CD4-positive, alpha-beta memory T cell (primary cell): ENCODE data around the gene VPS72. TPM values are rescaled to one million over a fixed set of nuclear protein-coding genes. Genes with fewer than 3 reads are reported as not detected.

Source experiments
- CTCF ChIA-PET: fragments of 350-600 bp; sonication (Branson Sonifier 250); formaldehyde crosslinking; loops from one replicate; lab custom pipeline; 2021; ENCODE audit warnings: inconsistent platforms; ENCODE audit not compliant: partially characterized antibody; lab: Charles Lee
- POLR2A ChIA-PET: fragments of 350-600 bp; sonication (Branson Sonifier 250); formaldehyde crosslinking; loops from one replicate; lab custom pipeline; 2021; ENCODE audit not compliant: partially characterized antibody; lab: Charles Lee
- DNase-seq, 5 donors: peaks; one replicate each; pipeline versions ENCODE4 v3.0.0 to v3.0.0-alpha.2; 2020 to 2022; ENCODE audit warnings: mixed read lengths in 1 of 5
- H3K27ac ChIP-seq: one replicate; pipeline ENCODE4 v1.7.0; 2013; ENCODE audit warnings: low read depth, low read length
- H3K27me3 ChIP-seq: 2 replicates; pipeline ENCODE4 v1.7.0; 2013; ENCODE audit warnings: mild to moderate bottlenecking, low read length, moderate library complexity; ENCODE audit not compliant: insufficient read depth
- H3K36me3 ChIP-seq: 2 replicates; pipeline ENCODE4 v1.7.0; 2013; ENCODE audit warnings: mild to moderate bottlenecking, low read length, moderate library complexity; ENCODE audit not compliant: insufficient read depth
- H3K4me1 ChIP-seq: 2 replicates; pipeline ENCODE4 v1.7.0; 2013; ENCODE audit warnings: mild to moderate bottlenecking, low read length, moderate library complexity; ENCODE audit not compliant: insufficient read depth
- H3K4me3 ChIP-seq, 2 donors: one replicate each; pipeline ENCODE4 v1.7.0; 2013; ENCODE audit warnings: low read length in 2 of 2, mild to moderate bottlenecking in 1 of 2
- H3K9me3 ChIP-seq, 2 donors: one replicate each; pipeline ENCODE4 v1.7.0; 2013; ENCODE audit warnings: low read length in 2 of 2, control low read depth in 1 of 2; ENCODE audit not compliant: control insufficient read depth in 1 of 2
- H3K27ac Mint-ChIP-seq, 7 donors: one replicate each; pipeline ENCODE4 v1.8.0; 2020 to 2021; ENCODE audit warnings: mixed read lengths in 7 of 7, mild to moderate bottlenecking in 6 of 7, inconsistent platforms in 3 of 7, moderate library complexity in 3 of 7
- H3K27me3 Mint-ChIP-seq, 2 donors: one replicate each; pipeline ENCODE4 v1.8.0; 2020 to 2021; ENCODE audit warnings: mixed read lengths in 2 of 2
- H3K36me3 Mint-ChIP-seq, 2 donors: one replicate each; pipeline ENCODE4 v1.8.0; 2020 to 2021; ENCODE audit warnings: mixed read lengths in 2 of 2, inconsistent platforms in 1 of 2, mild to moderate bottlenecking in 1 of 2
- H3K4me1 Mint-ChIP-seq, 4 donors: one replicate each; pipeline ENCODE4 v1.8.0; 2020 to 2021; ENCODE audit warnings: mixed read lengths in 4 of 4, mild to moderate bottlenecking in 1 of 4
- H3K4me3 Mint-ChIP-seq, 8 donors: one replicate each; pipeline ENCODE4 v1.8.0; 2020 to 2021; ENCODE audit warnings: mixed read lengths in 8 of 8, mild to moderate bottlenecking in 7 of 8, moderate library complexity in 6 of 8, inconsistent platforms in 3 of 8
- H3K9me3 Mint-ChIP-seq, 8 donors: one replicate each; pipeline ENCODE4 v1.8.0; 2020 to 2021; ENCODE audit warnings: mixed read lengths in 8 of 8, mild to moderate bottlenecking in 5 of 8, inconsistent platforms in 3 of 8, moderate library complexity in 1 of 8
- intact Hi-C: fragments of 100-400 bp; cut with micrococcal nuclease; formaldehyde crosslinking; loops from one replicate; pipeline ENCODE4 v1.15.1; 2023
- polyA plus RNA-seq, 2 donors: library from polyadenylated mRNA; unstranded; fragments of 300-500 nt; fragmentation: Illumina TruSeq; gene quantifications; one replicate each; pipeline ENCODE4 v1.2.3, GENCODE V29; 2021
- total RNA-seq, 2 experiments: library from RNA; stranded (reverse); gene quantifications; one replicate each; pipeline ENCODE4 v1.2.3, GENCODE V29; 2021

Gene VPS72
- total and polyA plus RNA-seq, 4 experiments from 2014 or later, result 68.1 to 102 (median 74.5) TPM

- peak overlapping the region in 5 of 7 donors; percentile 26 to 98 (median 63) for H3K27ac Mint-ChIP-seq
- no peak overlapping the region for H3K4me3 ChIP-seq
- peaks cover 34 to 73% (median 55%) of the 10 kb centered on the region in 4 donors for H3K4me1 Mint-ChIP-seq
- H3K27me3 Mint-ChIP-seq, result peaks cover 2% of the 10 kb centered on the region in 2 donors
- peaks cover 35 to 55% of the 10 kb centered on the region in 2 donors for H3K36me3 Mint-ChIP-seq
- DNase-seq, result no peak
- CTCF ChIA-PET, result interaction anchor here (1.2 kb wide), 2 partner anchors 9 to 65 kb away, joined by 6 to 10 read pairs; partner anchors contain the start of gene TNFAIP8L2
- peak overlapping the region; percentile 73 for H3K27ac ChIP-seq
- no peaks in the 10 kb centered on the region for H3K27me3 ChIP-seq
- peaks cover 15% of the 10 kb centered on the region for H3K36me3 ChIP-seq
- no peaks in the 10 kb centered on the region for H3K9me3 ChIP-seq
- H3K4me1 ChIP-seq, result peaks cover 53% of the 10 kb centered on the region
- H3K4me3 Mint-ChIP-seq, result peak overlapping the region in 7 of 8 donors; percentile 49 to 100 (median 96)
- intact Hi-C loops, result loop anchor here (1.0 kb wide), 1 partner anchor 8 kb away; no protein-coding TSS in a partner anchor
- POLR2A ChIA-PET, result interaction anchor here (0.6 to 6.9 kb wide), 8 partner anchors 8 to 159 kb away, joined by 3 to 79 read pairs (median 6); partner anchors contain the start of genes C1orf56, MINDY1, PIP5K1A and TNFAIP8L2
- H3K9me3 Mint-ChIP-seq, result peaks cover 0 to 5% (median 0%) of the 10 kb centered on the region in 8 donors
Measured at GRCh38 chr1:151164732-151165280, 25.2 kb downstream of the VPS72 start.

GRCh38 chr1:151159373-151159772 is 30.6 kb downstream of the VPS72 start:
- DNase-seq, result no peak
- H3K4me1 Mint-ChIP-seq, result peaks cover 34 to 75% (median 53%) of the 10 kb centered on the region in 4 donors
- peak overlapping the region; percentile 84 to 94 (median 91) for H3K27ac Mint-ChIP-seq
- no peaks in the 10 kb centered on the region for H3K27me3 ChIP-seq
- no peak overlapping the region for H3K4me3 ChIP-seq
- H3K27ac ChIP-seq, result peak overlapping the region; percentile 13
- ChIA-PET POLR2A (interaction anchor here (0.7 to 7.8 kb wide), 5 partner anchors 9 to 103 kb away, joined by 3 to 79 read pairs (median 3); partner anchors contain the start of genes LYSMD1, SCNM1 and VPS72), CTCF (interaction anchor here (4.0 to 6.5 kb wide), 3 partner anchors 30 to 135 kb away, joined by 25 to 324 read pairs (median 80); partner anchors contain the start of gene VPS72)
- no peaks in the 10 kb centered on the region for H3K9me3 Mint-ChIP-seq
- no peaks in the 10 kb centered on the region for H3K9me3 ChIP-seq
- H3K4me3 Mint-ChIP-seq, result peak overlapping the region; percentile 48 to 100 (median 80)
- intact Hi-C loops, result loop anchor here (5.0 kb wide), 5 partner anchors 33 to 597 kb away; partner anchors contain the start of genes MINDY1, PI4KB, PRUNE1 and PSMD4
- peaks cover 38 to 52% of the 10 kb centered on the region in 2 donors for H3K36me3 Mint-ChIP-seq
- H3K4me1 ChIP-seq, result peaks cover 57% of the 10 kb centered on the region
- peaks cover 13% of the 10 kb centered on the region for H3K36me3 ChIP-seq
- H3K27me3 Mint-ChIP-seq, result no peaks in the 10 kb centered on the region

- ChIA-PET POLR2A (interaction anchor here (0.7 to 7.8 kb wide), 5 partner anchors 9 to 112 kb away, joined by 3 to 79 read pairs (median 19); partner anchors contain the start of genes C1orf56, LYSMD1, SCNM1 and VPS72), CTCF (interaction anchor here (0.8 to 6.5 kb wide), 6 partner anchors 9 to 161 kb away, joined by 3 to 324 read pairs (median 21); partner anchors contain the start of genes LYSMD1, PSMD4, SCNM1 and VPS72)
- Histone ChIP-seq H3K4me1 (peaks cover 54% of the 10 kb centered on the region), H3K4me3 (peak overlapping the region in 1 of 2 donors; percentile 82), H3K9me3 (no peaks in the 10 kb centered on the region), H3K27ac (peak overlapping the region; percentile 13), H3K36me3 (peaks cover 11% of the 10 kb centered on the region), H3K27me3 (no peaks in the 10 kb centered on the region)
- peaks cover 31 to 71% (median 49%) of the 10 kb centered on the region in 4 donors for H3K4me1 Mint-ChIP-seq
- H3K9me3 Mint-ChIP-seq, result no peaks in the 10 kb centered on the region
- intact Hi-C loops, result loop anchor here (5.0 kb wide), 5 partner anchors 34 to 596 kb away; partner anchors contain the start of genes MINDY1, PI4KB, PRUNE1 and PSMD4
- peaks cover 38 to 46% of the 10 kb centered on the region in 2 donors for H3K36me3 Mint-ChIP-seq
- no peak for DNase-seq
- peak overlapping the region; percentile 98 to 100 (median 98) for H3K4me3 Mint-ChIP-seq
- H3K27me3 Mint-ChIP-seq, result no peaks in the 10 kb centered on the region
- peak overlapping the region; percentile 84 to 96 (median 93) for H3K27ac Mint-ChIP-seq
Measured at GRCh38 chr1:151158751-151159251, 31.2 kb downstream of the VPS72 start.

GRCh38 chr1:151158326-151158725 is 31.7 kb downstream of the VPS72 start:
- Mint-ChIP-seq H3K4me1 (peaks cover 31 to 71% (median 48%) of the 10 kb centered on the region in 4 donors), H3K36me3 (peaks cover 38 to 45% of the 10 kb centered on the region in 2 donors), H3K27me3 (no peaks in the 10 kb centered on the region), H3K4me3 (peak overlapping the region; percentile 98 to 100 (median 98)), H3K27ac (peak overlapping the region; percentile 84 to 96 (median 93)), H3K9me3 (no peaks in the 10 kb centered on the region)
- peaks cover 54% of the 10 kb centered on the region for H3K4me1 ChIP-seq
- DNase-seq, result no peak
- H3K27me3 ChIP-seq, result no peaks in the 10 kb centered on the region
- H3K4me3 ChIP-seq, result peak overlapping the region in 1 of 2 donors; percentile 82
- no peaks in the 10 kb centered on the region for H3K9me3 ChIP-seq
- H3K36me3 ChIP-seq, result peaks cover 11% of the 10 kb centered on the region
- CTCF ChIA-PET, result interaction anchor here (0.8 to 6.5 kb wide), 10 partner anchors 9 to 161 kb away, joined by 3 to 324 read pairs (median 17); partner anchors contain the start of genes CDC42SE1, GABPB2, LYSMD1 and PSMD4
- intact Hi-C loops, result loop anchor here (5.0 kb wide), 5 partner anchors 34 to 596 kb away; partner anchors contain the start of genes MINDY1, PI4KB, PRUNE1 and PSMD4
- POLR2A ChIA-PET, result interaction anchor here (0.5 to 7.8 kb wide), 12 partner anchors 10 to 493 kb away, joined by 3 to 79 read pairs (median 18); partner anchors contain the start of genes C1orf56, CDC42SE1, GABPB2 and LYSMD1
- peak overlapping the region; percentile 13 for H3K27ac ChIP-seq

GRCh38 chr1:151157067-151157531 is 32.9 kb downstream of the VPS72 start:
- H3K4me1 Mint-ChIP-seq, result peaks cover 31 to 62% (median 41%) of the 10 kb centered on the region in 4 donors

GRCh38 chr1:151156515-151156819 is 33.5 kb downstream of the VPS72 start, which contains the start of gene TNFAIP8L2:
Gene TNFAIP8L2, plus strand, starts transcription at chr1:151156649. Its CDS starts 2,049 bp downstream, at chr1:151158698.
- peaks cover 47% of the 10 kb centered on the region for H3K4me1 ChIP-seq
- intact Hi-C loops, result loop anchor here (1.0 to 5.0 kb wide), 9 partner anchors 36 to 594 kb away; partner anchors contain the start of genes GABPB2, MINDY1, PI4KB and PRUNE1

More at GRCh38 chr1:151157067-151157531, 32.9 kb downstream of the VPS72 start:
- Histone ChIP-seq H3K4me3 (peak overlapping the region; percentile 82 to 98), H3K4me1 (peaks cover 54% of the 10 kb centered on the region), H3K36me3 (peaks cover 11% of the 10 kb centered on the region), H3K27me3 (no peaks in the 10 kb centered on the region), H3K27ac (peak overlapping the region; percentile 68), H3K9me3 (no peaks in the 10 kb centered on the region)
- Mint-ChIP-seq H3K36me3 (peaks cover 33 to 38% of the 10 kb centered on the region in 2 donors), H3K27ac (peak overlapping the region; percentile 89 to 96 (median 94)), H3K4me3 (peak overlapping the region; percentile 98 to 100 (median 98)), H3K9me3 (no peaks in the 10 kb centered on the region), H3K27me3 (no peaks in the 10 kb centered on the region)
- ChIA-PET POLR2A (interaction anchor here (0.6 to 7.8 kb wide), 34 partner anchors 10 to 596 kb away, joined by 3 to 79 read pairs (median 5); partner anchors contain the start of genes C1orf56, CDC42SE1, CERS2 and GABPB2), CTCF (interaction anchor here (0.6 to 6.5 kb wide), 31 partner anchors 8 to 876 kb away, joined by 3 to 324 read pairs (median 6); partner anchors contain the start of genes C1orf56, CDC42SE1, GABPB2 and LYSMD1)
- intact Hi-C loops, result loop anchor here (1.0 to 5.0 kb wide), 8 partner anchors 8 to 595 kb away; partner anchors contain the start of genes LYSMD1, MINDY1, PI4KB and PRUNE1
- DNase-seq, result peak; percentile 68 to 79 (median 70)

More at GRCh38 chr1:151156515-151156819, 33.5 kb downstream of the VPS72 start, which contains the start of gene TNFAIP8L2:
- Mint-ChIP-seq H3K9me3 (no peaks in the 10 kb centered on the region), H3K4me1 (peaks cover 25 to 55% (median 35%) of the 10 kb centered on the region in 4 donors), H3K4me3 (peak within 1 kb of the TSS; percentile 98 to 100 (median 98)), H3K27ac (peak within 1 kb of the TSS; percentile 89 to 96 (median 94)), H3K36me3 (peaks cover 27 to 34% of the 10 kb centered on the region in 2 donors), H3K27me3 (no peaks in the 10 kb centered on the region)
- ChIA-PET POLR2A (interaction anchor here (0.6 to 7.8 kb wide), 29 partner anchors 9 to 578 kb away, joined by 3 to 79 read pairs (median 6); partner anchors contain the start of genes C1orf56, CDC42SE1, CERS2 and GABPB2), CTCF (interaction anchor here (0.6 to 6.5 kb wide), 31 partner anchors 9 to 875 kb away, joined by 3 to 324 read pairs (median 6); partner anchors contain the start of genes C1orf56, CDC42SE1, GABPB2 and LYSMD1)
- DNase-seq, result peak; percentile 61 to 85 (median 65)
- H3K36me3 ChIP-seq, result peaks cover 11% of the 10 kb centered on the region
- no peaks in the 10 kb centered on the region for H3K27me3 ChIP-seq
- peak within 1 kb of the TSS; percentile 82 to 98 for H3K4me3 ChIP-seq
- peak within 1 kb of the TSS; percentile 68 for H3K27ac ChIP-seq
- H3K9me3 ChIP-seq, result no peaks in the 10 kb centered on the region
